Liver (tissue), 9 donors: Measurements from ENCODE around the gene PTPRN2. TPM values are rescaled to one million over a fixed set of nuclear protein-coding genes. Genes with fewer than 3 reads are reported as not detected.

Source experiments
- DNase-seq: peaks from one replicate; pipeline ENCODE4 v3.0.0-alpha.2; 2017; ENCODE audit warnings: low spot score
- H3K27ac ChIP-seq, 2 donors: one replicate each; pipeline ENCODE4 v1.7.0; 2013; ENCODE audit warnings: inconsistent platforms in 2 of 2, low read length in 2 of 2, control low read depth in 1 of 2, low read depth in 1 of 2, mild to moderate bottlenecking in 1 of 2
- H3K27me3 ChIP-seq, 4 donors: one replicate each; pipeline versions ENCODE4 v1.6.1 to v1.7.0; 2013; ENCODE audit warnings: low read length in 3 of 4, inconsistent platforms in 1 of 4, mild to moderate bottlenecking in 1 of 4, moderate library complexity in 1 of 4; ENCODE audit not compliant: control insufficient read depth in 4 of 4, insufficient read depth in 4 of 4
- H3K36me3 ChIP-seq, 4 donors: one replicate each; pipeline versions ENCODE4 v1.6.1 to v1.7.0; 2013; ENCODE audit warnings: low read length in 3 of 4, mild to moderate bottlenecking in 3 of 4, low read depth in 1 of 4, moderate library complexity in 1 of 4; ENCODE audit not compliant: control insufficient read depth in 4 of 4, insufficient read depth in 3 of 4
- H3K4me1 ChIP-seq, 4 donors: one replicate each; pipeline versions ENCODE4 v1.6.1 to v1.7.0; 2013; ENCODE audit warnings: low read length in 3 of 4, mild to moderate bottlenecking in 3 of 4, moderate library complexity in 1 of 4; ENCODE audit not compliant: control insufficient read depth in 4 of 4, insufficient read depth in 4 of 4
- H3K4me3 ChIP-seq, 3 donors: one replicate each; pipeline versions ENCODE4 v1.6.1 to v1.7.0; 2013; ENCODE audit warnings: low read length in 3 of 3, control low read depth in 1 of 3, low read depth in 1 of 3, mild to moderate bottlenecking in 1 of 3
- H3K9ac ChIP-seq, 2 donors: one replicate each; pipeline ENCODE4 v1.7.0; 2013; ENCODE audit warnings: low read length in 2 of 2, mild to moderate bottlenecking in 2 of 2, moderate library complexity in 2 of 2, control low read depth in 1 of 2, low read depth in 1 of 2
- H3K9me3 ChIP-seq, 4 donors: one replicate each; pipeline versions ENCODE4 v1.6.1 to v1.7.0; 2013; ENCODE audit warnings: low read length in 3 of 4; ENCODE audit not compliant: control insufficient read depth in 4 of 4
- CTCF ChIP-seq: fragments of 150-350 bp; IDR thresholded peaks from 2 replicates; pipeline ENCODE4 v1.5.1; 2017; ENCODE audit warnings: improper control_type of control experiment, low read depth, low read length; ENCODE audit not compliant: missing input control
- EGR1 ChIP-seq, 2 donors: IDR thresholded peaks; 2 replicates each; pipeline ENCODE4 v1.6.1; 2016 to 2018; ENCODE audit warnings: antibody characterized with exemption in 2 of 2, low read depth in 2 of 2
- FOXA1 ChIP-seq: IDR thresholded peaks from 2 replicates; pipeline ENCODE4 v1.6.1; 2016; ENCODE audit warnings: antibody characterized with exemption
- FOXA2 ChIP-seq: IDR thresholded peaks from 2 replicates; pipeline ENCODE4 v1.6.1; 2016; ENCODE audit warnings: antibody characterized with exemption
- GABPA ChIP-seq, 2 donors: IDR thresholded peaks in 1 of 2; conservative IDR thresholded peaks in 1 of 2; 2 replicates each; pipeline ENCODE4 v1.6.1; 2016; ENCODE audit warnings: antibody characterized with exemption in 2 of 2, mild to moderate bottlenecking in 1 of 2, moderate library complexity in 1 of 2
- HNF4A ChIP-seq, 2 donors: conservative IDR thresholded peaks; 2 replicates each; pipeline ENCODE4 v1.6.1; 2016; ENCODE audit warnings: antibody characterized with exemption in 2 of 2, mild to moderate bottlenecking in 2 of 2
- HNF4G ChIP-seq: IDR thresholded peaks from 2 replicates; pipeline ENCODE4 v1.6.1; 2016; ENCODE audit warnings: antibody characterized with exemption
- JUND ChIP-seq, 2 donors: IDR thresholded peaks; 2 replicates each; pipeline ENCODE4 v1.6.1; 2016; ENCODE audit warnings: antibody characterized with exemption in 2 of 2
- MAX ChIP-seq: IDR thresholded peaks from 2 replicates; pipeline ENCODE4 v1.6.1; 2016; ENCODE audit warnings: antibody characterized with exemption
- NR2F2 ChIP-seq: IDR thresholded peaks from 2 replicates; pipeline ENCODE4 v1.6.1; 2016; ENCODE audit warnings: antibody characterized with exemption
- RAD21 ChIP-seq, 2 donors: IDR thresholded peaks; 2 replicates each; pipeline ENCODE4 v1.6.1; 2016; ENCODE audit warnings: antibody characterized with exemption in 2 of 2, mild to moderate bottlenecking in 2 of 2
- REST ChIP-seq: IDR thresholded peaks from 2 replicates; pipeline ENCODE4 v1.6.1; 2016; ENCODE audit warnings: antibody characterized with exemption, mild to moderate bottlenecking
- RXRA ChIP-seq, 2 donors: IDR thresholded peaks; 2 replicates each; pipeline ENCODE4 v1.6.1; 2017 to 2018; ENCODE audit warnings: antibody characterized with exemption in 2 of 2, mild to moderate bottlenecking in 1 of 2
- SP1 ChIP-seq: IDR thresholded peaks from 2 replicates; pipeline ENCODE4 v1.6.1; 2018; ENCODE audit warnings: antibody characterized with exemption, mild to moderate bottlenecking
- TAF1 ChIP-seq: conservative IDR thresholded peaks from 2 replicates; pipeline ENCODE4 v1.6.1; 2016; ENCODE audit warnings: antibody characterized with exemption, mild to moderate bottlenecking
- YY1 ChIP-seq: IDR thresholded peaks from 2 replicates; pipeline ENCODE4 v1.6.1; 2016; ENCODE audit warnings: antibody characterized with exemption, mild to moderate bottlenecking
- ZBTB33 ChIP-seq: IDR thresholded peaks from 2 replicates; pipeline ENCODE4 v1.6.1; 2016; ENCODE audit warnings: antibody characterized with exemption
- WGBS: extraction: QIAGEN DNeasy Blood & Tissue Kit; methylation state at CpG from one replicate; pipeline ENCODE4 v1.1.7; 2013; 5-methylcytosine and 5-hydroxymethylcytosine counted together
- polyA plus RNA-seq, 2 donors: library from polyadenylated mRNA; stranded (reverse) in 1 of 2; unstranded in 1 of 2; fragments of 200-250 nt in 1 of 2; fragments of >200 nt in 1 of 2; fragmentation: Nextera tagmentation in 1 of 2; extraction: Ambion mirVana in 1 of 2; gene quantifications; one replicate each; pipeline versions ENCODE4 v1.2.1 to v1.2.3, GENCODE V29; 2013 to 2015
- total RNA-seq, 2 donors: library from RNA; depleted of rRNA; stranded (reverse); fragments of >200 nt; gene quantifications; one replicate each; pipeline ENCODE4 v1.2.3, GENCODE V29; 2014
- donor health status: healthy.
- donor health status: healthy.
- donor health status: healthy.
- donor health status: healthy.
- donor health status: healthy.

The PTPRN2 gene
- total and polyA plus RNA-seq, 4 donors: 0.75 to 1.9 (median 1.1) TPM

GRCh38 chr7:157874208-157874816 is 713.3 kb downstream of the PTPRN2 start:
- peaks cover 0 to 3% (median 0%) of the 10 kb centered on the region in 4 donors for H3K27me3 ChIP-seq
- peaks cover 0 to 8% (median 5%) of the 10 kb centered on the region in 4 donors for H3K4me1 ChIP-seq
- no peaks in the 10 kb centered on the region for H3K9me3 ChIP-seq
- DNase-seq: no peak
- H3K9ac ChIP-seq: no peak overlapping the region
- no peak overlapping the region for H3K4me3 ChIP-seq
- WGBS: 87% methylated on average over 14 of the region's 14 CpGs
- no peak overlapping the region for H3K27ac ChIP-seq
- TF ChIP-seq JUND (IDR thresholded peaks at IDR 0.05): no peak
- no peaks in the 10 kb centered on the region for H3K36me3 ChIP-seq

GRCh38 chr7:157873664-157874063 is 714.0 kb downstream of the PTPRN2 start:
- no peak overlapping the region for H3K9ac ChIP-seq
- WGBS: 86% methylated on average over 17 of the region's 17 CpGs
- DNase-seq: no peak

More at GRCh38 chr7:157873664-157874063, 714.0 kb downstream of the PTPRN2 start:
- Histone ChIP-seq H3K36me3 (no peaks in the 10 kb centered on the region), H3K4me3 (no peak overlapping the region), H3K27me3 (peaks cover 0 to 3% (median 0%) of the 10 kb centered on the region in 4 donors), H3K4me1 (peaks cover 0 to 8% (median 5%) of the 10 kb centered on the region in 4 donors), H3K9me3 (no peaks in the 10 kb centered on the region), H3K27ac (no peak overlapping the region)
- TF ChIP-seq REST (no peak), FOXA2 (no peak), HNF4A (conservative IDR thresholded peaks at IDR 0.05) (no peak), TAF1 (no peak), NR2F2 (no peak), FOXA1 (no peak), EGR1 (IDR thresholded peaks at IDR 0.05; ENCODE audit: low read depth in 2 of 2) (no peak), YY1 (no peak), RXRA (IDR thresholded peaks at IDR 0.05) (no peak), JUND (IDR thresholded peaks at IDR 0.05) (no peak), SP1 (no peak), RAD21 (IDR thresholded peaks at IDR 0.05) (no peak), HNF4G (no peak), MAX (no peak), CTCF (no peak), GABPA (IDR thresholded peaks at IDR 0.05 in 1 of 2, conservative IDR thresholded peaks at IDR 0.05 in 1 of 2) (no peak), ZBTB33 (no peak)
